Uterus (tissue), 4 donors: Measurements from ENCODE around the gene OR2B2. TPM values are rescaled to one million over a fixed set of nuclear protein-coding genes. Genes with fewer than 3 reads are reported as not detected.

Experiments used
- DNase-seq, 2 donors: peaks; one replicate each; pipeline ENCODE4 v3.0.0-alpha.2; 2019 to 2020
- H3K27ac ChIP-seq, 2 donors: fragments of 200-600 bp; sonication (generic); 1 replicate in 1 of 2; 2 replicates in 1 of 2; pipeline ENCODE4 v1.5.1; 2016 to 2018
- H3K27me3 ChIP-seq, 2 donors: fragments of 200-600 bp; sonication (generic); one replicate each; pipeline ENCODE4 v1.5.1; 2018 to 2019; ENCODE audit warnings: control low read depth in 1 of 2
- H3K36me3 ChIP-seq, 2 donors: fragments of 200-600 bp; sonication (generic); one replicate each; pipeline ENCODE4 v1.5.1; 2019; ENCODE audit warnings: control low read depth in 1 of 2
- H3K4me1 ChIP-seq, 2 donors: fragments of 200-600 bp; sonication (generic); one replicate each; pipeline ENCODE4 v1.5.1; 2018 to 2019; ENCODE audit warnings: control low read depth in 1 of 2
- H3K4me3 ChIP-seq, 2 donors: fragments of 200-600 bp; sonication (generic); 1 replicate in 1 of 2; 2 replicates in 1 of 2; pipeline ENCODE4 v1.5.1; 2018 to 2019; ENCODE audit warnings: mild to moderate bottlenecking in 1 of 2
- H3K9me3 ChIP-seq, 2 donors: fragments of 200-600 bp; sonication (generic); one replicate each; pipeline ENCODE4 v1.5.1; 2019; ENCODE audit warnings: control low read depth in 1 of 2
- POLR2A ChIP-seq, 2 donors: fragments of 450-650 bp; IDR thresholded peaks; one replicate each; pipeline ENCODE4 v1.6.1; 2016; ENCODE audit warnings: antibody characterized with exemption in 2 of 2, mild to moderate bottlenecking in 1 of 2, moderate library complexity in 1 of 2
- intact Hi-C: fragments of 100-400 bp; cut with DNase I; formaldehyde crosslinking; loops from one replicate; pipeline ENCODE4 v1.15.1; 2023; ENCODE audit warnings: low total_unique reads
- total RNA-seq, 4 donors: library from RNA; depleted of rRNA in 3 of 4; stranded (reverse); fragments of >200 nt in 3 of 4; gene quantifications; one replicate each; pipeline versions ENCODE4 v1.1.0 to v1.2.4, GENCODE V29; 2014 to 2023
- TF ChIP-seq, protein P1 (sequence below), 4 experiments: fragments of 200-600 bp in 2 of 4; fragments of 450-650 bp in 2 of 4; sonication (generic) in 2 of 4; IDR thresholded peaks; one replicate each; pipeline ENCODE4 v1.5.1; 2016 to 2019; ENCODE audit warnings: antibody characterized with exemption in 4 of 4, mild to moderate bottlenecking in 2 of 4, moderate library complexity in 1 of 4
- donor health status: DM: yes; HTN: yes; CAD: no.

Gene OR2B2
- total RNA-seq, 4 donors from 2014 or later, result not detected

DNA sequence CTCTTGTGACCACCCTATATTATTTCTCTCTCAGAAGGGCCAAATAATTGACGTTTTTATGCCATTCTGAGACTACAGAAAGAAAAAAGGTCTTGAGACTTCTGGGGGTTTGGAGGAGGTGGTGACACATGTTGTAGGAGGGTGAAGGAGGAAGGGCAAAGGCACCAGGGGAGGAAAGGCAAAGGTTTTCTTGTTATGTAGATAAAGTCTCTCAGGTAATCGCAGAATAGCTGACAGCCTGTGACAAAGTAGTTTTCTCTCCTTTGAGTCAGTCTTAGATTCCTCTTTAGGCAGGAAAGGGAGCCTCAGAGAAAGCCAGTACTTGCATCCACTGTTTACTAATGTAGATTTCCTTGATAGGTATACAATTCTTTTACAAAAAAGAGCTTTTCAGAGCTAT is 23.6 kb downstream of the OR2B2 start:
- Histone ChIP-seq H3K4me3 (no peak overlapping the region), H3K9me3 (no peaks in the 10 kb centered on the region), H3K36me3 (no peaks in the 10 kb centered on the region), H3K27me3 (peaks cover 22 to 45% of the 10 kb centered on the region in 2 donors), H3K27ac (no peak overlapping the region), H3K4me1 (peaks cover 0 to 5% of the 10 kb centered on the region in 2 donors)
- no peak for TF ChIP-seq POLR2A (IDR thresholded peaks at IDR 0.05)
- TF ChIP-seq, protein P1, sequence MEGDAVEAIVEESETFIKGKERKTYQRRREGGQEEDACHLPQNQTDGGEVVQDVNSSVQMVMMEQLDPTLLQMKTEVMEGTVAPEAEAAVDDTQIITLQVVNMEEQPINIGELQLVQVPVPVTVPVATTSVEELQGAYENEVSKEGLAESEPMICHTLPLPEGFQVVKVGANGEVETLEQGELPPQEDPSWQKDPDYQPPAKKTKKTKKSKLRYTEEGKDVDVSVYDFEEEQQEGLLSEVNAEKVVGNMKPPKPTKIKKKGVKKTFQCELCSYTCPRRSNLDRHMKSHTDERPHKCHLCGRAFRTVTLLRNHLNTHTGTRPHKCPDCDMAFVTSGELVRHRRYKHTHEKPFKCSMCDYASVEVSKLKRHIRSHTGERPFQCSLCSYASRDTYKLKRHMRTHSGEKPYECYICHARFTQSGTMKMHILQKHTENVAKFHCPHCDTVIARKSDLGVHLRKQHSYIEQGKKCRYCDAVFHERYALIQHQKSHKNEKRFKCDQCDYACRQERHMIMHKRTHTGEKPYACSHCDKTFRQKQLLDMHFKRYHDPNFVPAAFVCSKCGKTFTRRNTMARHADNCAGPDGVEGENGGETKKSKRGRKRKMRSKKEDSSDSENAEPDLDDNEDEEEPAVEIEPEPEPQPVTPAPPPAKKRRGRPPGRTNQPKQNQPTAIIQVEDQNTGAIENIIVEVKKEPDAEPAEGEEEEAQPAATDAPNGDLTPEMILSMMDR (IDR thresholded peaks at IDR 0.05), result no peak
- intact Hi-C loops, result no loop called here
- DNase-seq, result no peak

DNA sequence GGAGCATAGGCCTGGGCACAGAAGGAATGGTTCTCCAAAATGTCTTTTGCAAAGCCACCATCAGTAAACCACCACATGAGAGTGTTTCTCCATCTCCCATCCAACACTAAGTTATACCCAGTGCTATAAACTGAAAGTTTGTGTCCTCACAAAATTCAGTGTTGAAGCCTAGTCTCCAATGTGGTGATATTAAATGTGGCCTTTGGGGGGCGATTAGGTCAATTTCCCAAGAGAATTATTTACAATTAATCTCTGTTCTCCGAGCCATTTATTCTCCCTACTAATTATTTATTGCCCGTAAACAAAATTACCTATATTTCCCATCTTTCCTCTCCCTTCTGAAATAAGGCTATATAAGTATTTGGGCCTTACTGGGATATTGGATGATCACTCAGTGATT is 26.1 kb downstream of the OR2B2 start:
- Histone ChIP-seq H3K36me3 (no peaks in the 10 kb centered on the region), H3K27ac (no peak overlapping the region), H3K4me1 (no peaks in the 10 kb centered on the region), H3K27me3 (peaks cover 13 to 25% of the 10 kb centered on the region in 2 donors), H3K9me3 (no peaks in the 10 kb centered on the region), H3K4me3 (no peak overlapping the region)
- intact Hi-C loops, result no loop called here
- DNase-seq, result no peak
- TF ChIP-seq POLR2A (IDR thresholded peaks at IDR 0.05), result no peak
- TF ChIP-seq, protein P1 (IDR thresholded peaks at IDR 0.05), result no peak

GRCh38 chr6:27883136-27883535 is 29.1 kb downstream of the OR2B2 start:
- Histone ChIP-seq H3K4me1 (no peaks in the 10 kb centered on the region), H3K27me3 (peaks cover 0 to 3% of the 10 kb centered on the region in 2 donors), H3K27ac (no peak overlapping the region), H3K36me3 (no peaks in the 10 kb centered on the region), H3K9me3 (no peaks in the 10 kb centered on the region), H3K4me3 (no peak overlapping the region)
- no peak for TF ChIP-seq POLR2A (IDR thresholded peaks at IDR 0.05)
- TF ChIP-seq, protein P1 (IDR thresholded peaks at IDR 0.05), result no peak
- intact Hi-C loops, result no loop called here
- DNase-seq, result no peak

GRCh38 chr6:27882624-27883023 is 29.6 kb downstream of the OR2B2 start:
- peaks cover 0 to 3% of the 10 kb centered on the region in 2 donors for H3K27me3 ChIP-seq
- H3K27ac ChIP-seq, result no peak overlapping the region
- TF ChIP-seq, protein P1 (IDR thresholded peaks at IDR 0.05), result no peak
- no peak for TF ChIP-seq POLR2A (IDR thresholded peaks at IDR 0.05)
- no peaks in the 10 kb centered on the region for H3K4me1 ChIP-seq
- DNase-seq, result no peak
- intact Hi-C loops, result no loop called here
- H3K4me3 ChIP-seq, result no peak overlapping the region
- no peaks in the 10 kb centered on the region for H3K36me3 ChIP-seq
- no peaks in the 10 kb centered on the region for H3K9me3 ChIP-seq

GRCh38 chr6:27879837-27880236 is 32.4 kb downstream of the OR2B2 start:
- no peak overlapping the region for H3K27ac ChIP-seq
- intact Hi-C loops, result no loop called here
- no peaks in the 10 kb centered on the region for H3K27me3 ChIP-seq
- no peak overlapping the region for H3K4me3 ChIP-seq
- H3K9me3 ChIP-seq, result no peaks in the 10 kb centered on the region
- H3K4me1 ChIP-seq, result no peaks in the 10 kb centered on the region
- DNase-seq, result no peak
- TF ChIP-seq, protein P1 (IDR thresholded peaks at IDR 0.05), result no peak
- no peak for TF ChIP-seq POLR2A (IDR thresholded peaks at IDR 0.05)
- H3K36me3 ChIP-seq, result no peaks in the 10 kb centered on the region
